LoVo (cell line): ENCODE data around the gene CENPX.
A peak's percentile ranks its signal among the peaks of the same experiment; 100 is the strongest.
"Not testable (repeated sequence)": the region's sequence is repeated elsewhere in the genome, so short reads cannot be mapped to it uniquely, and the experiment has no call there.

ENCODE experiments used
- DNase-seq: peaks from one replicate; pipeline ENCODE4 v3.0.0-alpha.2; 2016; ENCODE audit warnings: low spot score

Gene CENPX

DNA sequence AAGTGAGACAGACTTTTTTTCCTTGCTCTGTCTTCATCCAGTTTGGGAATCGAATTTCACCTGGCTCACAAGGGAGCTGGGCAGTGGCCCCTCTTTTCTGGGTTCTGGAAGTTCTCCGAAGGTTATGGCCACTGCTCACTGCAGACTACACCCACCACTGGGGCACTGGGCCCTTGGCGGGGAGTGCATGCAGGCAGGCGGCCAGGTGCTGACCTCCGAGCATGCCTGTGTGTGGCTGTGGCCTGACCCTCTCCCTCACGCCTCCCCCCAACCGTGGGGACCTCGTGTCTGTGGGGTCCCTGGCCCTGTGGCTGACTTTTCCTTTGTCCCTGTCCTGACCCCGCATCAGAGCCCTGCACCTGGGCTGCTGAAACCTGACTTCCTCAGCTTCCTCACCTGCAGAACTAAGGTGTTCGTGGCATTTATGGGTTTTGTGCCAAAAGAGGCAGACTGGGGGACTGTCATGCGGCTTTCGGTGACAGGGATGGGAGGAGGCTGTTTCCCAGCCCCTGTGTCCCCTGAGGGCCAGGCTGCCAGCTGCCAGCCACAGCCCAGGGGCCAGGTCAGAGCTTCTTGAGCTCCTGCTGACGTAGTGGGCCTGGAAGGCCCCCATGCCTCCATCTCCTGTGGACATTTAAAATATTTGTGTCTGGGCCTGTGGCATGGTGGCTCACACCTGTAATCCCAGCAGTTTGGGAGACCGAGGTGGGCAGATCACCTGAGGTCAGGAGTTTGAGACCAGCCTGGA is 23.8 kb downstream of the CENPX start:
- DNase-seq: no peak

DNA sequence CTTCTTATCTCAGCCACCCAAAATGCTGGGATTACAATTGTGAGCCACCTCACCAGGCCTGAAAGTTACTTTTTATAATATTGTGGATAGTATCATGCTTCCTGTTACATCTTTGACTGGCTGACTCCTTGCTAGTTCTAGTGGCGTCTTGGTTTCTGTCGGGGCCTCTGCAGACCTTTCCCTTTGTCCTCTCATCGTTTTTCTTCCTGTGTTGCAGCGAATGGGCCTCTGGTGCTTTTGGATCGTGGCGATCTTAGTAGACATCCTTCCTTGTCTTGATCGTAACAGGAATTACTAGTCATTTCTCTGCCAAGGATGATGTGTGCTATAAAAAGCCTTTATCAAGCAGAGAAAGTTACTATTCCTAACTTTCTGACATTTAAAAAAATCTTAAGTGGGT is 24.5 kb downstream of the CENPX start:
- no peak for DNase-seq

DNA sequence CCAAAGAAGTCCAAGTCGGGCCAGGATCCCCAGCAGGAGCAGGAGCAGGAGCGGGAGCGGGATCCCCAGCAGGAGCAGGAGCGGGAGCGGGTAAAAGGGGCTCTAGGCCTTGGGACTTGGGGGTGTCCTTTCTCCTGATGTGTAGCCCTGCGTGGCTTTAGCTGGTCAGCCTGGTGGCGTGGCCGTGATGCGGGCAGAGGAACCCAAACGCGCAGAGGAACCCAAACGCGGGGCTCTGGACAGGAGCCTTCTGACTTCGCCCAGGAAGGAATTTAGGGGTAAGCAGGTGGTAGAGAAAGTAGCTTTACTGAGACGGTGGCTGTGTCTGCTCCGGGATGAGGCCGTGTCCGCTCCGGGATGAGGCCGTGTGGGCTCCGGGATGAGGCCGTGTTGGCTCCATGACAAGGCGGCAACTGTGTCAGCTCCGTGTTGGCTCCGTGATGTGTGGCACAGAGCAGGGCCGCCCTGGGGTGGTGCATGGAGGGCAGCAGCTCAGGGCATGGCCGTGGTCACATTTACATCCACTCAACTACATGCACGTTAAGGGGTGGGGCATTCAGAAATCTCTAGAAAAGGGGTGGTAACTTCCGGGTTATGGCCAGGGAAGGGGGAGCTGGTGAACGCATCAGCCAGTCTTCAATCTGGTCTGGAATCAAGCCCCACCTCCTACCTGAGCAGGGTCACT is 25.8 kb downstream of the CENPX start:
- DNase-seq: no peak

DNA sequence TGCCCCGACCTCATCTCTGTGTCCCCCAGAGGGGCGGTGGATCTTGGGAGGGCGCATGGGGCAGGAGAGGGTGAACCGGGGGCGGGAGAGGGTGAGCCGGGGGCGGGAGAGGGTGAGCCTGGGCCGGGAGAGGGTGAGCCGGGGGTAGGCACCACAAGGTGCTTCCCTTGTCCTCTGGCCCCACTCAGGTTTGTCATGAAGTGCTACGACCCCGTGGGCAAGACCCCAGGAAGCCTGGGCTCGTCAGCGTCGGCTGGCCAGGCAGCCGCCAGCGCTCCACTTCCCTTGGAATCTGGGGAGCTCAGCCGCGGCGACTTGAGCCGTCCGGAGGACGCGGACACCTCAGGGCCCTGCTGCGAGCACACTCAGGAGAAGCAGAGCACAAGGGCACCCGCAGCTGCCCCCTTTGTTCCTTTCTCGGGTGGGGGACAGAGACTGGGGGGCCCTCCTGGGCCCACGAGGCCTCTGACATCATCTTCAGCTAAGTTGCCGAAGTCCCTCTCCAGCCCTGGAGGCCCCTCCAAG is 26.4 kb downstream of the CENPX start:
- no peak for DNase-seq

DNA sequence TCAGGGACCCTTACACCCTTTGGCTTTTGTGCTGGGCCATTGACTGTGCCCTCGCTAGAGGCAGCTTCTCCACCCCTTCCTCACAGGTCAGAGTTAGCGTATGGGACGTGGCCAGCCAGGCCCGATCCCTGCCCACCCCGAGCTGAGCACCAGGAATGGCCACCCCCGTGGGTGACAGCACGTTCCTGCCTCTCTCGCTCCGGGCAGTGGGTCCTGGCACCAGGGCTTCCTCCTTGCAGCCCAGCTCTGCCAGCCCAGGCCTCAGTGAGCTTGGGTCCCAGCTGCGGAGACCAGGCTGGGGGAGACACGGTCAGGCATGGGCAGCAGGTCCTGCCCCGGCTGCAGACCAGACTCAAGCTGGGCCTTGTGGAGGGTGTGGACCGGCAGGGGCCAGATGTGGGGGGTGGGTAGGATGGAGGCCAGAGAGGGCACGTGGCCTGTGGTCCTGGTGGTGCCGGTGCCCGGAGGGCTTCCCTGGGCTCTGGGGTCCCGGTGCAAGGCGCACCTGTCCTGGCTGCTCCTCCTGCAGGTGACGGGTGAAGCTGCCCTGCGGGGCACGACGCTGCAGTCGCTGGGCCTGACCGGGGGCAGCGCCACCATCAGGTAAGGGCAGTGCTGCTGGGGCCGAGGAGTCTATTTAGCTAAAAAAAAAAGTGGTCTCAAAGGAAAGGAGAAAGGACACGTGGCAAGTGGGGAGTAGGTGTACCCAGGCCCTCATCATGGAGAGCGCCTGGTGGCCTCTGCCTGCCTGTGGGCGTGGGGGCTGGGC is 27.0 kb downstream of the CENPX start:
- no peak for DNase-seq

DNA sequence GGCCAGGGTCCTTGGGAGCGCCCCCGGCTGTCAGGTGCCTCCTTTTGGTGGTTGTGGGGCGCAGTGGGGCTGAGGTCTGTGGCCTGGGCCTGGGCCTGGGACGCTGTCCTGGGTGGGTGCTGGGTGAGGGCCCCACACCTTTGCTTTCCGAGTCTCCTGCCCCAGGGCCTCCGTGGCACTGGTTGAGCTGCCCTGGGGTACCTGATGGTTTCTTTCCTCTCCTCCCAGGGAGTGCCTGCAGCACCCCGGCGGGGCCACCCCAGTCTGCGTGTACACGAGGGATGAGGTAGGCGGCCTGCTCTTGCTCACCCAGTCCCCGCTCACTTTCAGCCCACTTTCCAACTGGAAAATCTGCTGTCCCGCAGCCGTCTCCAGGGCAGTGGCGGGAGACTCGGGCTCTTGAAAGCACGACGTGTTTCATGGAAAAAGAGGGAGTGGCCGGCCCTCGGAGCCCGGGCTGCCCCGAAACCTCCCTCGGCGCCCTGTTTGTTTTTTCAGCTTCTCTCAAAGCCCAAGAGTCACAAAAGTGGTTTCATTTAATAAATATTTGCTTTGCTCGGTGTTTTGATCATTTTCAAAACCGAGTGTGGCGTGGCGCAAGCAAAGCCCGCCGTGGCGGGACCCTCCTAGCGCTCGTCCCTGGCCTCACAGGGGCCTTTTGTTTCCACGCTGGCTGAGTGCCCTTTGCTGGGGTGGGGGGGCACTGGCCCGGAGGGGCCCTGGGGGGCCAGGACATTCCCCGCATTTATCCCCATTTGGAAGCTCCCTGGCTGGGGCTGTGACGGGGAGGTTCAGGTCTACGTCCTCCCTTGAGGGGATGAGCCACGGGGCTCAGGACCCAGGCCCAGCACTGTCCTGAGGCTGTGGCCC is 27.9 kb downstream of the CENPX start:
- no peak for DNase-seq

DNA sequence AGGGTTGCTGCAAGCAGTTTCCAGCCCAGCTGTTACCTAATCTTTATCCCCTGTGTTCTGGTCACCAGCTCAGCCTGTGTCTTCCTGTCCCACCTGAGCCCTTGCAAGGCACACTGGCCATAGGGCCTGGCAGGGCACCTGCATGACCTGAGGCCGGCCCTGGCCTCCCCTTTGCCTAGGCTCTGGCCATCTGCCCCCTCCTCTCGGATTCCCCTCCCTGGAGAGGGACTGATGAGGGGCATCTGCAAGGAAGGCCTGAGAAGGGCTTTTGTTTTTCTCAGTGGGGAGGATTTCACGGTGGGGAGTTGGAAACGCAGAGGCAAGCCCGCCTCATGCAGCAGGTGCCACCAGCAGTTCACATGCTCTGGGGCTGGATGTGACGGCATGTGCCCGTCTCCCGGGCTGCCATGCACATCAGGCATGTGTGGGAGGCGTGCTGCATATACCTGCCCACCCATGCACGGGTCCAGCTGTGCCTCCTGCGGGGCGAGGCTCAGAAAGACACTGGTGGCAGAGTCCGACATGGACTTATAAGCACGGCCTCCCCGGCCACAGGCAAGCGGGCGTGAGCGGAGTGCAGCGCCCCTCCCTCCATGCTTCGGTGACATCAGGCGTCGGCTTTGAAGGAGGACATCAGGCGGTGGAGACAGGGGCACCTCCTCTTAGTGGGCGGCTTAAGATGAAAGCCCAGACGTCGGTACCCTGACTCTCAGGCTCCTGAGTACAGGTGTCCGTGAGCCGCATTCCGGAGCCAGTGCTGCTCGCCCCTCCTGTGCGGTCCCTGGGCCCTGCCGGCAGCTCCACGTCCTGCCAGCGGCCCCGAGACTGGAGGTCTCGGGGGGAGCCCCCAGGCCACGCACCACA is 28.7 kb downstream of the CENPX start:
- DNase-seq: no peak

DNA sequence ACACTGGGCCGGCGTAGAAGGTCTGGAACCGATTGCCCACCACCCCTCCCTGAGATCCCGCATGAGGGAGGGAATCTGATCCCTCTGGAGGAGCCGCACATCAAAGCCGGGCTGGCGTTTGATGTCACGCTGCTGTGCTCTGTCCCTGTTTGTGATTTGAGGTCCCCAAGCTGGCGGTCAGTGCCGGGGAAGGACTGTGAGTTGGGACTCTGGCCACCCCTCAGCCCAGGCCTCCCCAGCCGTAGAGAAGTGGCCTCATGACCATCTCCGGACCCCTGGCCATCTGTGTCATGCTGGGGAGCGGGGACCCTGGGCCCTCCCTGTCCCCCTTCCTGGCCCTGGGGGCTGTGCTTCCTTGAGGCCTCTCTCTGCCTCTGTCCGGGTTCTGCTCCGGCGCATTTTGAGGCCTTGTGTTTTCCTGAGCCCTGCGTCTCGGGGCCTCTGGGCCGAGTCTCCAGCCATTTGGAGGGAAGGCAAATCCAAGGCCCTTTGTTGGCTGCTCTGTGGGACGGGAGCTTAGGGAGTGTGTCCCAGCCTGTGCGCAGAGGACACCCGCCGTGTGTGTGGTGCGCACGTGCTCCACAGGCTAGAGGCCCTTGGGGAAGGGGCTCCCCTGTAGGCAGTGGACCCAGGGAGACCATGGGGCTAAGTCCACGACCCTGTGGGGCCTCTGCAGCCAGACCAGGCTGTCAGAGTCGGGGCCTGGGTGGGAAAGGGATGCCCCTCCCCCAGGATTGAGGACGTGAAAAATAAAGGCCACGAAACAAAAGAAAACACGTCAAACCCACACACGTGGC is 30.2 kb downstream of the CENPX start:
- no peak for DNase-seq

DNA sequence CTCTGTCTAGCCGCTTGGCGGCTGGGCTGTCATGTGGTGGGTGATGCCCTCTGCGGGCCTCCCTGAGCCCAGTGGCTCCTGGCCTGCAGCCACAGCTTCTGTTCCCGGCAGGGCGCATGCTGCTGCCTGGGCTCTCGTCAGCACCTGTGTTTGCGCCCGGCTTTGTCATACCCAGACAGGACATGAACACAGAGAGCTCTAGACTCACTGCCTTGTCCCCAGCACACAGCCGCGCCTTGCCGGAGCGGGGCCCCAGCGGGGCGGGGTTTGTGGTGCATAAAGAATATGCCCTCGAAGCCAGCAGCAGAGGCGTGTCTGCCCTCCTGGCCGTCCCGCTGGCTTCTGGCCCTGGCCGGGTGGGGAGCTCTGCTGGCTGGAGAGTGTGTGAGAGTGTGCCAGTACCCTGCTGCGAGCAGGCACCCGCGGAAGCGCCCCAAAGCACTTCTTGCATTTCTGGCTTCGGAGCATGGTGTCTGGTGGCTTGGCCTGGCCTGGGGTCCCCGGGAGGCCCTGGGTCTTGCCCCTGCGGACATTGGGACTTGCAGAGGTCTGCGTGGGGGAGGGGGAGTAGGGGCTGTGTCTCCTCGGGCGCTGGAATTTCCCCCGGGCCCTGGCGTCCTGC is 30.9 kb downstream of the CENPX start:
- peak; percentile 5 for DNase-seq

DNA sequence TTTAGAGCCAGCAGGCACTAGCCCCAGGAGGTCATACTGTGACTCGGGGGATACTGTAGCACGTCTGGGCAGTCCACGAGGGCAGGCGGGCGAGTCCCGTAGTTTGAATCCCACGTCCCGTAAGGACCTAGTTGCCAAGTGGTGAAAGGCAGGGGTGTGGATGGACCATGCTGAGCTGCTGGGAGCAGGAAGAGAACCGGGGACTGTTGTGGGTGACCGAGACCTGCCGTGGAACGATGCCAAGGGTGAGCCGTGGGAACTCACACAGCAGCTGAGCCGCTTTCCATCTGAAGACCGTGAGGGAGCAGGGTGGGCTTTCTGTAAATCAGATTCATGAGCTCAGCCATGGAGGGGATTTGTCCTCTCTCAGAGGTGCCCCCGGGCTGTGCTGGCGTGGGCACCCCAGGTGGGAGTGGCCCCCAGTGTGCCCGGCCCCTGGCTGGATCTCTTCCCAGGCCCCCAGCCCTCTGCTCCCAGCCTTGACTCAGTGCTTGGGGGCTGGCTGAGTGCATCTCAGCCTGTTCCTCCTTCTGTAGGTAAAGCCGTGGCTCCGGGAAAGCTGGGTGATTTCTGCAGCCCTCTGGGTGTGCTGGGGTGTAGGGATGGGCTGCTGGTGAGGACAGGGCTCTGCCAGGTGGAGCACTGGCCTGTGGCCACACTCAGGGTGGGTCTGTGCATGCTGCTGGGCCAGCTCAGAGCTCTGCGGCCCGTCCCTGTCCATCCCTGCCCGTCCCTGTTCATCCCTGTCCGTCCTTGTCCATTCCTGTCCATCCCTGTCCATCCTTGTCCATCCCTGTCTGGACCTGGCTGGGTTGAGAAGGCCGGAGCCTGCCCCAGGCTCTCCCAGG is 31.6 kb downstream of the CENPX start:
- DNase-seq: no peak

DNA sequence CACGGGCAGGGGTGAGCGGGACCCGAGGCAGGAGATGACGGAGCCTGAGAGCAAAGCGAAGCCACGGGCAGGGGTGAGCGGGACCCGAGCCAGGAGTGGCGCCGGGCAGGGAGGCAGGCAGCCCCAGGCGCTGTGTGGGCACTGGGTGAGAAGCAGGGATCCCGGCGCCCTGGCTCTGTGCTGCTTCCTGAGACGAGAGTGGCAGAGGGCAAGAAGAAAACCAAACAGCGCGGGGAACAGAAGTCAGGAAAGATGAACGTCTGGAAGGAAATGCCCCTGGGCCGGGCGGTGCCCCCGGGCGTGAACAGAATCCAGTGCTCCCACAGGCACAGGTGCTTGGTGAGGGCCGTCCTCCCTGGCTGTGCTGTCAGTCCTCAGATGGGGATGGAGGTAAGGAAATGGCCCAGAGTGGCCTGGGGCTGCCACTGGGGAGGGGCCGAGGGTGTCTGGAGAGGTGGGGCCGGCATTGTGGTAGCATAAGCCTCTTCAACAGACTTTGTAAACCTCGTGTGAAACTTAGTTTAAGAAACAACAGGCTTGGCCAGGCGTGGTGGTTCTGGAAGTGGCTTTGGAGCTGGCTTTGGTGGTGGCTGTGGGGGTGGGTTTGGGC is 35.4 kb downstream of the CENPX start:
- no peak for DNase-seq

DNA sequence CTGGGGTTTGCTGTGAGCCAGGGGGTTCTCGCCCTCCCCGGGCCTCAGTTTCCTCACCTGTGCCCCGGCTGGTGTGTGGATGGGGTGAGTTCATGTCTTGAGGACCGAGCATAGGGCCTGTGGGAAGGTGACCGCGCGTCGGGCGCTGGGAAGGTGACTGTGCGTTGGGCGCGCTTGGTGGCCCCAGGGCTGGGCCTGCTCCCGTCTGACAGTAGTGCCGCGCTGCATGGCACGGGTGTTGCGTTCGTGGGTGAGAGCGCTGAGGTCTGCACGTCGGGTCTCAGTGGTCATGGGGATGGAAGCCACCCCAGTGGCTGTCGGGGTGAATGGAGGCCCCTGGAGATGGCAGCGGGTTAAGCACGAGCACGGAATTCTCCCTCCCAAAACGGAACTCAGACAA is 36.1 kb downstream of the CENPX start:
- no peak for DNase-seq

DNA sequence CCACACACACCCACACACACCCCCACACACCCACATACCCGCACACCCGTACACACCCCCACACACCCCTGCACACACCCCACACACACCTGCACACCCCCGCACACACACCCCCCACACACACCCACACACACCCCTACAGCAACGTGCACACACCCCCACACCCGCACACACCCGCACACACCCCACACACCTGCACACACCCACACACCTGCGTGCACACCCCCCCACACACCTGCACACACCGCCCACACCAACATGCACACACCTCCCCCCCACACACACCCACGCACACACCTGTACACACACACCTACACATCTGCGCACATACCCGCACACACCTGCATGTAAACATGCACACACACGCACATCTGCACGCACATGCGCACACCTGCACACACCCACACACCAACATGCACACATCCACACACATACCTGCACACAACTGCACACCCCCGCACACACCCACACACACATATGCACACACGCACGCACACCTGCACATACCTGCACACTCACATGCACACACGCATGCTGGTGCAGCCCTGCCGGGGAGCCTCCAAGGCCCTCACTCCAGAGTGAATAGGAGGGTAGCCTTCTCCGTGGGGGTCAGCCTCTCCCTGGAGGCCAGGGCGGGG is 37.8 kb downstream of the CENPX start:
- no peak for DNase-seq

DNA sequence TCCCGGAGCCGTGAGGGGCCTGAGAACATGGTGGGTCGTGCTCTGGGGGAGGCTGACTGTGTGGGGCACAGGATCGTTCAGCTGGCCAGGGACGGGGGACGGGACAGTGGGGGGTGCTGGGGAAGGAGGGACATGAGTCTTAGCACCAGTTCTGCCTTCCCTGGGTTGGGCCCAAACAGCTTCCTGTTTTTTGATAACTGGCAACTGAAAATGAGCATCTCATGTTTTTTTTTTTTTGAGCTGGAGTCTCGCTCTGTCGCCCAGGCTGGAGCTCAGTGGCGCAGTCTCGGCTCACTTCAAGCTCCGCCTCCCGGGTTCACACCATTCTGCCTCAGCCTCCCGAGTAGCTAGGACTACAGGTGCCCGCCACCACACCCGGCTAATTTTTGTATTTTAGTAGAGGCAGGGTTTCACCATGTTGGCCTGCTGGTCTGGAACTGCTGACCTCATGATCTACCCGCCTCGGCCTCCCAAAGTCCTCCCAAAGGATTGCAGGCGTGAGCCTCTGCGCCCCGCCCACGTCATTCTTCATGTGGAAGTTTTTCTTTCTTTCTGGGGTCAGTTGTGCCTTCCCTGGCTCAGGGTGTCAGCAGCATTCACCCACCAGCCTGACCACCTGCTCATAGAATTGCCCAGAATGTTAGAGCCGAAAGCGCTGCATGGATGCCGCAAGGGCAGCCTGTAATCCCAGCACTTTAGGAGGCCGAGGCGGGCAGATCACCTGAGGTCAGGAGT is 38.9 kb downstream of the CENPX start:
- no peak for DNase-seq

DNA sequence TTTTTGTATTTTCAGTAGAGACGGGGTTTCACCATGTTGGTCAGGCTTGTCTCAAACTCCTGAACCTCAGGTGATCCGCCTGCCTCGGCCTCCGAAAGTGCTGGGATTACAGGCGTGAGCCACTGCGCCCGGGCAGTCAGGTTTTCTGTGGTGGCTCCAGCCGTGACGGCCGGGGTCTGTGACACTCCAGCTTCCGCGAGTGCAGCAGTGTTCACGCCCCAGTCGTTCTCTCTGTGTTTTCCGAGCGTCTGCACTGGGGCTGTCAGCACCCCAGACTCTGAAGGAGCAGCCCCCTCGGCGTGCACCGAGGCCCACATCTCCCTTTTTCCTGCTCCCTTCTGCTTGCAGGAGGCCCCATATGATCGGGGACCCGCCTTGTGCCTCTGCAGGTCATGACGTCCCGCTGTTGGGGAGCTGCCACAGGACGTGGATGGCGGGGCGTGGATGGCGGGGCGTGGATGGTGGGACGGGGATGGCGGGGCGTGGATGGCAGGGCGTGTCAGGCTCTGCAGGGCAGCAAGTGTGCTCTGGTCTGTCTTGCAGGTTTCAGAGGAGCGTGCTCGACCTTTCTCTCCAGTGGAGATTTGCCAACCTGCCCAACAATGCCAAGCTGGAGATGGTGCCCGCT is 39.6 kb downstream of the CENPX start:
- no peak for DNase-seq

DNA sequence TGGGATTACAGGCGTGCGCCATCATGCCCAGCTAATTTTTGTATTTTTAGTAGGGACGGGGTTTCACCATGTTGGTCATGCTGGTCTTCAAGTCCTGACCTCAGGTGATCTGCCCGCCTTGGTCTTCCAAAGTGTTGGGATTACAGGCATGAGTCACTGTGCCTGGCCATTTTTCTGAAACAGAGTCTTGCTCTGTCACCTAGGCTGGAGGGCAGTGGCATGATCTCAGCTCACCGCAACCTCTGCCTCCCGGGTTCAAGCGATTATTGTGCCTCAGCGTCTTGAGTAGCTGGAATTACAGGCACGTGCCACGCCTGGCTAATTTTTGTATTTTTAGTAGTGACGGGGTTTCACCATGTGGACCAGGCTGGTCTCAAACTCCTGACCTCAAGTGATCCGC is 41.2 kb downstream of the CENPX start:
- DNase-seq: not testable (repeated sequence)
